Left lobe of liver (tissue), 2 donors: Measurements from ENCODE around the gene RHOC. TPM values are rescaled to one million over a fixed set of nuclear protein-coding genes. Genes with fewer than 3 reads are reported as not detected.

ENCODE experiments used
- ATAC-seq: fragments of 200-7000 bp; cut with Tn5 transposase; one replicate; pipeline ENCODE4 v1.9.1; 2020; ENCODE audit warnings: mild to moderate bottlenecking, moderate library complexity
- DNase-seq: peaks from one replicate; pipeline ENCODE4 v3.0.0-alpha.2; 2020; ENCODE audit warnings: low spot score
- total RNA-seq: library from RNA; stranded (reverse); gene quantifications from one replicate; pipeline ENCODE4 v1.2.1, GENCODE V29; 2021
- donor health status: DM: no; HTN: no; CAD: no; lungs with moderate emphysema.
- donor health status: DM: no; HTN: yes; CAD: no.

Gene RHOC
- total RNA-seq, 1 donor from 2014 or later = 55.3 TPM

DNA sequence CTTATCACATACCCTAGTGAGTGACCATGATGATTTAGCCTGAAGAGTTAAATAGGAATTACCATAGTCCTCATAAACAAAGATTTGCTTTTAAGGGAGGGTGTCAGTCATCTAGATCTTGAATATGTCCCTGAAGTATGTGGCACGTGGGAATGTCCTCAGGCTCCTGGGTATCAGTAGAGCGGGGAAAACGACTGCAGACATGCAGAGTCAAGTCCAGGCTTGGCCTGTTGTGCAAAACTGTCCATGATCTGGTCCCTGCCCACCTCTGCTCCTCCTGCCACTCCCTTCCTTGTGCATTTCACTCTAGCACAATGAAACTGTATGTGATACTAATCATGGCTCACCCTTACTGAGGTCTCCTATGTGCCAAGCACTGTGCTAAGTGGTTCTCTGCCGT lies 19.6 kb downstream of the RHOC start:
- ATAC-seq (no peak), DNase-seq (no peak)

DNA sequence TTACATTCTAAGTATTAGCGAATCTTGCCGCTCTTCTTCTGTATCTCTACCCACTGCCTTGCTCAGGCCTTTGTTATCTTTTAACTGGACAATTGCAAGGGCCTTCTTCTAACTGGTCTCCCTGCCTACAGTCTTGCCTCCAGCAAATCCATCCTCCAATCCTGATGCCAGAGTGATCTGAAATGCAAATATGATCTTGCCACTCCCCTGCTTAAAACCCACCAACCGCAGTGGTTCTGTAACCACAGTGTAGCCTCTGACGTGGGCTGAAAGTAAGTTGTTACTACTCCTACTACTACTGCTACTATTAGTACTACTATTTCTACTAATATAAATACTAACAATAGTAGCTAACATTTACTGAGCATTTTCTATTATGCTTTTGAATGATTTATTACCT lies 20.1 kb downstream of the RHOC start:
- ATAC-seq = no peak

DNA sequence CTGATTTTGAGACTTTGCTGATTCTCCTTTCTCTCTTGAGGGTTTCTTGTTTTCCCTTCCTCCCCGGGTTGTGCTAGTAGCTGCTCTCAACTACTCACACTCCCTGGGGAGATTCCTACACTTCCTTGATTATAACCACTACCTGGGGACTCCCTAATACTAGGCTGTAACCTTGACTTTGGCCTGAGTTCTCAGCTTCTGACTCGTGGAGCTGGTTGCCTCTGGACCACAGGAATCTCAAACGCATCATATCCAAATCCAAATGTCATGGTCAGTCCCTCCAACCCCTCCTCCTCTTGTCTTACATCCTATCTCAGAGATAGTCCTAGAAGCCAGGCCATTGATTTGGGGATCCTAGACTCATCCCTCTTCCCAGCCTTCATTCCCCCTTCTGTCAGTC lies 20.5 kb downstream of the RHOC start:
- no peak for DNase-seq
- no peak for ATAC-seq

More for the DNA sequence above, 20.1 kb downstream of the RHOC start:
- DNase-seq = no peak

- DNase-seq (no peak), ATAC-seq (no peak)
Measured at GRCh38 chr1:112685913-112686312, 21.0 kb downstream of the RHOC start.

DNA sequence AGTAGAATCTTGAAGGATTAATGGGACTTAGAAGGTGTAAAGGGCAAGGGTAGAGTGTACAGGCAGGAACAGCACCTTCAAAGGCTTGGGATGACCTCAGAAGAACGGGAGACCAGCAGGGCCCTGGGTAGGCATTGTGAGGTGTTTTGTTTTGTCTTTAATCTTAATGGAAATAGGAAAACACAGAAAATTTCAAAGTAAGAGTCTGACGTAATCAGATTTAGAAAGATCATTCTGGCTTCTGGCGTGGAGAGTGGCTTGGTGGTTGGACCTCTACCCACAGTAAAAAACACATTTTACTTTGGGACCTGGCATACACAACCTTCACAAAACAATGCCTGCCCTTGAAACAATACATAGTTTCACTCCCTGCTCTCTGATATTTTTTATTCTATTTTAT lies 28.3 kb downstream of the RHOC start:
- ATAC-seq (no peak), DNase-seq (no peak)

DNA sequence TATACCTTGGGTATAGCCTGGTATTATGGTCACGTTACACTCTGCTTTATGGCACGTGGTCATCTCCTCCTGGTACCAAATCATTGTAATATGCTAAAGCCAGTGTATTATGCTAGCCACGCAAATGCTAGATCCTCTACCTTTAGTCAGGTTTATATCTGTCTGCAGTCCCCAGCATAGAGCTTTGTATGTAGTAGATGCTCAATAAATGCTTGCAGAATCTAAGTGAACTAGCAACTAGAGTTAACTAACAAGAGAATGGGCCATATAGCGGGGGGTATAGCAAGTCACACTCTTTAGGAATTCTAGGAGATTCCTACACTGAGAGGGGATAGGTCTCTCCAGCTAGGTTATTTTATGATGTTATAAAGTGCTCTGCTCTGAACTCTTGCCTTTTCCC lies 29.4 kb downstream of the RHOC start:
- no peak for ATAC-seq
- DNase-seq = no peak

GRCh38 chr1:112676543-112676942 lies 30.4 kb downstream of the RHOC start:
- DNase-seq (no peak), ATAC-seq (no peak)

GRCh38 chr1:112675728-112676381 lies 31.1 kb downstream of the RHOC start:
- DNase-seq (no peak), ATAC-seq (no peak)

DNA sequence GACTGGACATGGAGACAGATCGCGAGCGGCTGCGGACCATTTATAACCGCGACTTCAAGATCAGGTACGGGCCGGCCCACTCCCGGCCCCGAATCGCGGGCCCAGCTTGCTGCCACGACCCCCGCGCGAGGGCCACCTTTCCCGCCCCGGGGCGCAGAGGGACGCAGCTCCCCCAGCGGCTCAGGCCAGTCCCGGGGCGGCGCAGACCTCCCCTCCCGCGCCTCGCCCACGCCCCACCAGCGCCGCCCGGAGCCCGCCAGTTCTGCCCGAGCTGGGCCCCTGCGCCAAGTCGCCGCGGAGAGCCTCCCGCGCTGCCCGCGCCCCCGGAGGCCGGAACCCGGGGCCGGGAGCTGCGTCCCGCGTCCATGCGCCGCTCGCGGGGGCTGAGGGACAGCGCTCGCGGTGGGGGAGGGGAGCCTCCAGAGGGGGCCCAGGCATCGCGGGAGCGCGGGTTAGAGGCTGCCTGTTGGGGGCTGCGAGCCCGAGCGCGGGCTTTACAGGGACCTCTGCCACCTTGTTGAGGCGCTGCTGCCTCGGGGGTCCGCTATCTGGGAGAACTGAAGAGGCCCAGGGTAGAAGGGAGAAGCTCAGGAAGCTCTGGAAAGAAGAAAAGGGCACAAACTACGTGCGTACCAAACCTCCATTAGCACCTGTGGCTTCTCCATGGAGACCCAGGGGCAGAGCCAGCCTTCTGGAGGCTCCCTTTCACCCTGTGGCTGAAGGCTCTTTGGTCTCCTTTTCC lies 31.8 kb downstream of the RHOC start:
- ATAC-seq = peak; percentile 75
- DNase-seq = peak; percentile 62

- DNase-seq (peak; percentile 76), ATAC-seq (peak; percentile 75)
Measured at GRCh38 chr1:112674440-112674985, 32.4 kb downstream of the RHOC start, which contains the start of gene MOV10. MOV10 (plus strand) TSS chr1:112674659; CDS start chr1:112674913, 254 bp downstream.

GRCh38 chr1:112673592-112674439 lies 33.1 kb downstream of the RHOC start:
- DNase-seq (no peak), ATAC-seq (peak; percentile 72)

GRCh38 chr1:112672842-112673241 lies 34.1 kb downstream of the RHOC start:
- DNase-seq (no peak), ATAC-seq (no peak)

DNA sequence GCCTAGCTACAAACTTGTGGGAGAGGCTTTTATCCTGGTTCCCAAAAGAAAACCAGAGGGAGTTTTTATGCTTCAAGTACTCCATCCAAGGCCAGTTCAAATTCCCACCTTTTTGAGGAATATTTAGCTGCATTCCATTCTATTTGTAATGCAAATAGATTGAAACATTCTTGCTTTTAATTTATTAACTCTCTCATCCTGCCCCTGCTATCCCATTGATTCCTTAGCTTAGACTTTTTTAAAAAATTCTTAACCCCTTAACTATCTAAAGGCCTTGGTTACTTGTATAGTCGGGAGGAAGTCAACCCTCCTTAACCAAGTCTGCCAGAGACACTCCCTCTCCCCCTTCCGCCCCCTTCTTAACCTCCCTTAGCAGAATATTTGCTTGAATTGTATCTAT lies 34.9 kb downstream of the RHOC start:
- ATAC-seq = no peak
- DNase-seq = no peak

DNA sequence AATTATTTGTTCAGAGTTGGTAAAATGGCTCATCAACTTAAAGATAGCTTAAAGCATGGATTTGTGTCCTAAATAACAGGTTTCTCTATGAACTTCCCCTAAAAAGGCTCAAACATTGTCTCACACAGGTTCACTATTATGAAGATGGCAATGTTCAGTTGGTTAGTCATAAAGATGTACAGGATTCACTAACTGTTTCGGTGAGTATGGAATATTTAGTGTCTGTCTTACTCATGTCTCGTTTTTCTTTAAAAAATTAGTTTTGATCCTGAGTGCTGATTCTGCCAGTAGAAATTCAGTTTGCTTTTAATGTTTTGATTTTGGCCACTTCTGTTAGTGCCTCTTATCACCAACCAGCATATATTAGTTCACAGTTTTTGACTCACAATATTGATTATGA lies 40.0 kb downstream of the RHOC start:
- no peak for ATAC-seq
- no peak for DNase-seq

DNA sequence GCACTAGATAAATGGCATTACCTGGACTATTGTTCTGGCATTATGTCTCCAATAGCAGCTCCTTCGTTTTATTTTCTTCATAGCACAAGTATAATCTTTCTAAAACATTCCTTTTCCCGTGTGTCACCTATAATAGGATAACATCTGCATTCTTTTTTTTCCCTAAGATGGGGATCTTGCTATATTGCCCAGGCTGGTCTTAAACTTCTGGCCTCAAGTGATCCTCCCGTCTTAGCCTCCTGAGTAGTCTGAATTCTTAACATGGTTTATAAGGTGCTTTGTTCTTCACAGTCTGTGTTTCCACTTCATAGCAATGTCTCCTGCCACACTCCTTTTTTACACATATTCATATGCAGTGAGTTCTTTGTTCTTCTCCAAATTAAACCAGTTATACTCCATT lies 41.1 kb downstream of the RHOC start:
- no peak for DNase-seq
- no peak for ATAC-seq

DNA sequence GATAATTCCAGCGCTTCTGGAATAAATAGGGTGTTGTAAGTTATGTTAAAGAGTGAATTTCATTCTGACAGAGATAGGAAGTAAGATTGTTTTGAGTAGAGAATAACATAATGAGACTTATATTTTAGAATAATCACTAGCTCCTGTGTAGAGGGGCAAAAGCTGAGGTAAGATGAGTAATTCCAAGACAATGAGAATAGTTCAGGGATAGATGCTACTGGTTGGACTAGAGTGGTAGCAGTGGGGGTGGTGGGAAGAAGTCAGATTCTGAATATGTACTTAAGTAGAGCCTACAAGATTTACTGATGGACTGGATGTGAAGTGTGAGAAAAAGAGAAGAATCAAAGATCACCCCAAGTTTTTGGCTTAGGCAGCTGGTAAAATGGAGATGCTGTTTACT lies 55.7 kb downstream of the RHOC start:
- DNase-seq = no peak
- ATAC-seq = no peak

Other genes with a start within 250 kb of the RHOC start
- 0.40 TPM for gene WNT2B, start 198.2 kb downstream of the RHOC start, total RNA-seq
- 6.2 TPM for gene ST7L, start 88.0 kb downstream of the RHOC start, total RNA-seq
- 32.8 TPM for gene CAPZA1, start 87.3 kb downstream of the RHOC start, total RNA-seq
- 44.3 TPM for gene MOV10, start 32.5 kb downstream of the RHOC start, total RNA-seq
- 0.33 TPM for gene PPM1J, start 8.2 kb upstream of the RHOC start, total RNA-seq
- 29.2 TPM for gene SLC16A1, start 249.1 kb upstream of the RHOC start, total RNA-seq